ENCODE measurements around the gene ADAT2.

ADAT2 gene

GRCh38 chr6:143441010-143441409, 9.5 kb downstream of the ADAT2 start:
- no peak for DNase-seq

GRCh38 chr6:143432588-143432987, 17.9 kb downstream of the ADAT2 start:
- no peak for DNase-seq

- DNase-seq = no peak
Measured at GRCh38 chr6:143431226-143431625, 19.3 kb downstream of the ADAT2 start.

- no peak for DNase-seq
Measured at GRCh38 chr6:143429970-143430369, 20.5 kb downstream of the ADAT2 start.

GRCh38 chr6:143427109-143427817, 23.2 kb downstream of the ADAT2 start:
- peak; percentile 5 for DNase-seq

- DNase-seq = no peak
Measured at GRCh38 chr6:143426026-143426425, 24.5 kb downstream of the ADAT2 start.

GRCh38 chr6:143419526-143419925, 31.0 kb downstream of the ADAT2 start:
- no peak for DNase-seq

- no peak for DNase-seq
Measured at GRCh38 chr6:143414769-143415168, 35.7 kb downstream of the ADAT2 start.

GRCh38 chr6:143410859-143411270, 39.6 kb downstream of the ADAT2 start:
- DNase-seq = no peak

- no peak for DNase-seq
Measured at GRCh38 chr6:143408787-143409162, 41.7 kb downstream of the ADAT2 start.

GRCh38 chr6:143408151-143408786, 42.2 kb downstream of the ADAT2 start:
- DNase-seq = no peak

- no peak for DNase-seq
Measured at GRCh38 chr6:143406673-143407072, 43.8 kb downstream of the ADAT2 start.

GRCh38 chr6:143405373-143406154, 44.9 kb downstream of the ADAT2 start:
- no peak for DNase-seq

GRCh38 chr6:143402721-143403336, 47.7 kb downstream of the ADAT2 start:
- no peak for DNase-seq

- no peak for DNase-seq
Measured at GRCh38 chr6:143401636-143402370, 48.7 kb downstream of the ADAT2 start.

- DNase-seq = no peak
Measured at GRCh38 chr6:143401068-143401446, 49.4 kb downstream of the ADAT2 start.

- no peak for DNase-seq
Measured at GRCh38 chr6:143400258-143401067, 50.0 kb downstream of the ADAT2 start.

GRCh38 chr6:143399775-143400174, 50.7 kb downstream of the ADAT2 start:
- DNase-seq = no peak

GRCh38 chr6:143399176-143399575, 51.3 kb downstream of the ADAT2 start:
- no peak for DNase-seq

- DNase-seq = no peak
Measured at GRCh38 chr6:143397227-143398222, 53.0 kb downstream of the ADAT2 start.
